Measurements from ENCODE around the gene CLDN7.
A peak's percentile ranks its signal among the peaks of the same experiment; 100 is the strongest.

Gene CLDN7

DNA sequence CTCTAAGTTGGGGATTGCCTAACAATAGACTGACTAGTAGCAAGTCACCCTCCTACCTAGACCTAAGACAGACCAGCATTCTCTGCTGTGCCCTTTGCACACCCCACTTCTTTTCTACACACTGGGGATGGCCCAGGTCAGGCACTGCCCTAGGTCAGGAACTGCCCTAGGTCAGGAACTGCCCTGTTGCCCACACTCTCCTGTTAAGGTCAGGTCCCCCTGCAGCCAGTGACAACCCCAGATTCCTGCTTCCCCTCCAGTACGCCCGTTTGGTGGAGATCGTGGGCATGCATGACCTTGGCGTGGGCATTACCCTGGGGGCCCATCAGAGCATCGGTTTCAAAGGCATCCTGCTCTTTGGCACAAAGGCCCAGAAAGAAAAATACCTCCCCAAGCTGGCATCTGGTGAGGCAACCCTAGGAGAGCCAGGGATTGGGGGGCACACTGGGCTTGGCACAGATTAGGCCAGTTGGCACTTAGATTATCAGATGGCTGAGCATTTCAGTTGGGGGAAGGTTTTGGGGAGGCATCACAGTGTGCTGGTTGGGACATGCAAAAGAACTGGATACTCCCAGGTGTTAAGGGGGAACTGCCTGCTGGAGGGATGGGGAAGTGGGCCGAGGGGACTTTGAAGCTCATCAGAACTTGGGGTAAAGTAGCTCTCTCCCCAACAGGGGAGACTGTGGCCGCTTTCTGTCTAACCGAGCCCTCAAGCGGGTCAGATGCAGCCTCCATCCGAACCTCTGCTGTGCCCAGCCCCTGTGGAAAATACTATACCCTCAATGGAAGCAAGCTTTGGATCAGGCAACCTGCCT is 40.8 kb downstream of the CLDN7 start:
- H3K4me1 ChIP-seq (ENCODE audit: control insufficient read depth in 5 of 5, insufficient read depth in 5 of 5, low read length in 5 of 5): peaks cover 12 to 72% (median 58%) of the 10 kb centered on the region in 5 donors
- H3K27me3 ChIP-seq (ENCODE audit: control insufficient read depth in 5 of 5, insufficient read depth in 4 of 5, low read length in 5 of 5): peaks cover 0 to 9% (median 0%) of the 10 kb centered on the region in 5 donors
- H3K36me3 ChIP-seq (ENCODE audit: control insufficient read depth in 5 of 5, insufficient read depth in 5 of 5, low read length in 5 of 5): peaks cover 0 to 54% (median 54%) of the 10 kb centered on the region in 5 donors
- peak overlapping the region; percentile 98 for H3K27ac ChIP-seq (ENCODE audit: low read depth, low read length)
- H3K9ac ChIP-seq (ENCODE audit: low read length in 5 of 5): peak overlapping the region in 3 of 5 donors; percentile 4 to 98 (median 96)
- H3K9me3 ChIP-seq (ENCODE audit: control insufficient read depth in 5 of 5, low read length in 5 of 5): no peaks in the 10 kb centered on the region
- H3K4me3 ChIP-seq (ENCODE audit: low read depth in 1 of 5, low read length in 5 of 5): peak overlapping the region in 3 of 5 donors; percentile 79 to 91 (median 89)

GRCh38 chr17:7220593-7221277 is 41.5 kb downstream of the CLDN7 start:
- peak overlapping the region; percentile 98 for H3K27ac ChIP-seq (ENCODE audit: low read depth, low read length)
- H3K9ac ChIP-seq (ENCODE audit: low read length in 5 of 5): peak overlapping the region; percentile 93 to 99 (median 98)
- H3K36me3 ChIP-seq (ENCODE audit: control insufficient read depth in 5 of 5, insufficient read depth in 5 of 5, low read length in 5 of 5): peaks cover 0 to 46% (median 46%) of the 10 kb centered on the region in 5 donors
- peak overlapping the region; percentile 79 to 94 (median 89) for H3K4me3 ChIP-seq (ENCODE audit: low read depth in 1 of 5, low read length in 5 of 5)
- H3K9me3 ChIP-seq (ENCODE audit: control insufficient read depth in 5 of 5, low read length in 5 of 5): no peaks in the 10 kb centered on the region
- peaks cover 12 to 79% (median 63%) of the 10 kb centered on the region in 5 donors for H3K4me1 ChIP-seq (ENCODE audit: control insufficient read depth in 5 of 5, insufficient read depth in 5 of 5, low read length in 5 of 5)
- H3K27me3 ChIP-seq (ENCODE audit: control insufficient read depth in 5 of 5, insufficient read depth in 4 of 5, low read length in 5 of 5): peaks cover 0 to 9% (median 4%) of the 10 kb centered on the region in 5 donors

DNA sequence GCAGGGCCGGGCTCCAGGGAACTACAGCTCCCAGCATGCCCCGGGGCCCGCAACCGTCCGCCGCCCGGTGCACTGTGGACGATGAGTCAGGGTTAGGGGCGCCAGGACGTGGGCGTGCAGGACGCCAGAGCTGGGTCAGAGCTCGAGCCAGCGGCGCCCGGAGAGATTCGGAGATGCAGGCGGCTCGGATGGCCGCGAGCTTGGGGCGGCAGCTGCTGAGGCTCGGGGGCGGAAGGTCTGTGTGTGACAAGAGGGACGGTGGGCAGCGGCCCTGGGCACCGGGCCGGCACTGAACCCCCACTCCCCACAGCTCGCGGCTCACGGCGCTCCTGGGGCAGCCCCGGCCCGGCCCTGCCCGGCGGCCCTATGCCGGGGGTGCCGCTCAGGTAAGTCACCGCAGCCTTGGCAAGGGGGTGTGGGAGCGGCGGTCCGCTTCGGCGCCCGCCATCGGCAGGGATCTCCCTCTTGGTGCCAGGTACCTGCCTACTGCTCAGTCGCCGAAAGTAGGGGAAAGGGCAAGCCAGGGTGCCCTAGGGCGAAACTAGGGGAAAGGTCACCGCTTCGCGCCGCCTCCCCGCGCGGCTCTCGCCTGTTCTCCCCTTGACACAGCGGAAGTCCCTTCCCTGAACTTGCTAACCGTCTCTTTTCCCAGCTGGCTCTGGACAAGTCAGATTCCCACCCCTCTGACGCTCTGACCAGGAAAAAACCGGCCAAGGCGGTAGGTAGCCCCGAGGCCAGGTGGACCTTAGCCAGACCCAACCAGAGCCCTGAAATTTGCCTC is 42.3 kb downstream of the CLDN7 start, which contains the start of the genes ACADVL and DLG4:
Gene ACADVL (plus strand): TSS at position 127 of the 781 bp plus-strand sequence. CDS start 47 bp downstream, at position 174.
Gene DLG4 (minus strand): TSS at position 25 of the 781 bp plus-strand sequence.
- H3K27ac ChIP-seq (ENCODE audit: low read depth, low read length): peak within 1 kb of the TSS; percentile 98
- peaks cover 0 to 40% (median 39%) of the 10 kb centered on the region in 5 donors for H3K36me3 ChIP-seq (ENCODE audit: control insufficient read depth in 5 of 5, insufficient read depth in 5 of 5, low read length in 5 of 5)
- H3K27me3 ChIP-seq (ENCODE audit: control insufficient read depth in 5 of 5, insufficient read depth in 4 of 5, low read length in 5 of 5): peaks cover 0 to 9% (median 4%) of the 10 kb centered on the region in 5 donors
- H3K4me3 ChIP-seq (ENCODE audit: low read depth in 1 of 5, low read length in 5 of 5): peak within 1 kb of the TSS; percentile 79 to 94 (median 89)
- H3K9me3 ChIP-seq (ENCODE audit: control insufficient read depth in 5 of 5, low read length in 5 of 5): no peaks in the 10 kb centered on the region
- peak within 1 kb of the TSS; percentile 93 to 99 (median 98) for H3K9ac ChIP-seq (ENCODE audit: low read length in 5 of 5)
- H3K4me1 ChIP-seq (ENCODE audit: control insufficient read depth in 5 of 5, insufficient read depth in 5 of 5, low read length in 5 of 5): peaks cover 12 to 85% (median 68%) of the 10 kb centered on the region in 5 donors

DNA sequence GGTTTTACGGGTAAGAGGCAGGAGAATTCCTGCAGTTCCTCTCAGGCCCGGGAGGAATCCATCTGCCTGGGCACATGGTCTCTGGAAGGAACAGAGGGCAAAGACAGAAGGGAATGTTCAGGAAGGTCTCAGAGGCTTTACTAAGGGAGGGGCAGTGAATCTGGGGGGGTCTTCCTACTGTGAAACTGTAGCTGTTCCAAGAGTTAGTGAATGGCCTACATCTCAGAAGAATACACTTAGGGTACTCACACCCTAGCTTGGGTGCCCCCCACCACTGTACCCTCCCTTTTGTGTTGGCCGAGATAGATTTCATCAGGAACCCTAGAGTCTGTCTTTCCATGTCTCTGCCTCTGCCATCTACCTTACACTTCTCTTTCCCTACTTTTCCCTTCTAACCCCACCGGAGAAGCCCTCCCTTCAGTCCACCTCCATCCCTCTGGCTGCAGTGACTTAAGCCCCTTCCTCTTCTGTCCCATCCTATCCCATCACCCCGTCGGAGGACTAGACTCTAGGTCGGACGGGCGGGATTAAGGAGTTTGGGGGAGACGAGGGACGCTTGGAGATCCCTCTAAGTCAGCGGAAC is 43.0 kb downstream of the CLDN7 start:
- peak overlapping the region; percentile 98 for H3K27ac ChIP-seq (ENCODE audit: low read depth, low read length)
- peaks cover 12 to 88% (median 75%) of the 10 kb centered on the region in 5 donors for H3K4me1 ChIP-seq (ENCODE audit: control insufficient read depth in 5 of 5, insufficient read depth in 5 of 5, low read length in 5 of 5)
- H3K9me3 ChIP-seq (ENCODE audit: control insufficient read depth in 5 of 5, low read length in 5 of 5): no peaks in the 10 kb centered on the region
- H3K9ac ChIP-seq (ENCODE audit: low read length in 5 of 5): peak overlapping the region; percentile 12 to 99 (median 96)
- peaks cover 0 to 9% (median 4%) of the 10 kb centered on the region in 5 donors for H3K27me3 ChIP-seq (ENCODE audit: control insufficient read depth in 5 of 5, insufficient read depth in 4 of 5, low read length in 5 of 5)
- H3K4me3 ChIP-seq (ENCODE audit: low read depth in 1 of 5, low read length in 5 of 5): peak overlapping the region; percentile 76 to 94 (median 83)
- peaks cover 0 to 34% (median 33%) of the 10 kb centered on the region in 5 donors for H3K36me3 ChIP-seq (ENCODE audit: control insufficient read depth in 5 of 5, insufficient read depth in 5 of 5, low read length in 5 of 5)

- H3K27me3 ChIP-seq (ENCODE audit: control insufficient read depth in 5 of 5, insufficient read depth in 4 of 5, low read length in 5 of 5): peaks cover 0 to 9% (median 4%) of the 10 kb centered on the region in 5 donors
- H3K4me1 ChIP-seq (ENCODE audit: control insufficient read depth in 5 of 5, insufficient read depth in 5 of 5, low read length in 5 of 5): peaks cover 13 to 88% (median 76%) of the 10 kb centered on the region in 5 donors
- H3K36me3 ChIP-seq (ENCODE audit: control insufficient read depth in 5 of 5, insufficient read depth in 5 of 5, low read length in 5 of 5): peaks cover 0 to 28% (median 27%) of the 10 kb centered on the region in 5 donors
- H3K9ac ChIP-seq (ENCODE audit: low read length in 5 of 5): peak overlapping the region in 1 of 5 donors; percentile 98
- no peak overlapping the region for H3K4me3 ChIP-seq (ENCODE audit: low read depth in 1 of 5, low read length in 5 of 5)
- H3K27ac ChIP-seq (ENCODE audit: low read depth, low read length): peak overlapping the region; percentile 98
- no peaks in the 10 kb centered on the region for H3K9me3 ChIP-seq (ENCODE audit: control insufficient read depth in 5 of 5, low read length in 5 of 5)
Measured at GRCh38 chr17:7218758-7219157, 43.5 kb downstream of the CLDN7 start.

- Histone ChIP-seq H3K9ac (ENCODE audit: low read length in 5 of 5) (peak overlapping the region in 2 of 5 donors; percentile 53 to 72), H3K4me3 (ENCODE audit: low read depth in 1 of 5, low read length in 5 of 5) (peak overlapping the region in 1 of 5 donors; percentile 36), H3K27ac (ENCODE audit: low read depth, low read length) (no peak overlapping the region), H3K9me3 (ENCODE audit: control insufficient read depth in 5 of 5, low read length in 5 of 5) (no peaks in the 10 kb centered on the region), H3K36me3 (ENCODE audit: control insufficient read depth in 5 of 5, insufficient read depth in 5 of 5, low read length in 5 of 5) (peaks cover 0 to 22% (median 21%) of the 10 kb centered on the region in 5 donors), H3K27me3 (ENCODE audit: control insufficient read depth in 5 of 5, insufficient read depth in 4 of 5, low read length in 5 of 5) (peaks cover 0 to 9% (median 4%) of the 10 kb centered on the region in 5 donors), H3K4me1 (ENCODE audit: control insufficient read depth in 5 of 5, insufficient read depth in 5 of 5, low read length in 5 of 5) (peaks cover 13 to 87% (median 78%) of the 10 kb centered on the region in 5 donors)
Measured at GRCh38 chr17:7218166-7218565, 44.1 kb downstream of the CLDN7 start.

DNA sequence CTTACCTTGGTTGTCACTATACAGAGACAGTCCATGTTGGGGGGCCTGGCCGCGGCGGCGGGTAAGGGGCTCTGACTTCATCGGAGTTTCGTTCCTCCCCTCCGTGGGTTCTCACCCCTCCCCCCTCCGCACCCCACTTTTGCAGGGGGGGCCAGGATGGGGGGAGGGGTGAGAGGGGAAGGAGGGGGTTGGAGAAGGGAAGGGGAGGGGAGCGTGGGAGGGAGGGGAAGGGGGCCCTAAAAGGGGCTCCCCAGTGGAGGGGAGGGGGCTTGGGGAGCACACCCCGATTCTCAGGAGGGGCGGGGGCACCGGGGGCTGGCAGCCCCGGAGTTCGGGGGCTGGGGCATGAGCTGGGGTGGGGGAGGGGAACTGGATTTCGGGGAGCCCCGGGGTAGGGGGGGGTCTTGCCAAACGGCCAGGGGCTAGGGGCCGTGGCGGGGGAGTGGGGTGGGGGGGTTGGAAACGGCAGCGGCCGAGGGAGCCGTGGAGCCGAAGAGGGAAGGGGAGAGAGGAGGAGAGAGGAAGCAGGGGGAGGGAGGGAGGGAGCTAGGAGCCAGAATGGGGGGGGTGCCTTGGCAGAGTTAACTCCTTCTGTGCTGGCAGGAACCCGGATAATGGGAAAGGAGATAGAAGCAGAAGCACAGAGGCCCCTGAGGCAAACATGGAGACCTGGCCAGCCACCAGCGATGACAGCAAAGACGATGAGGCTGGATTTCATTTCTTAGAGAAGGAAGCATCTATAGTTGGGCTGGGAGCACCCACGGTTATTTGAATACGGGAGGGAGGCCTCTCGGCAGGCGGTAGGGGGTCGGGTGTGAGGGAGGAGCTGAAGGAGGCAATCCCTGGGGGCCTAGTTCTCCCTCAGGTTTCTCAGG is 44.9 kb downstream of the CLDN7 start:
- Histone ChIP-seq H3K9ac (ENCODE audit: low read length in 5 of 5) (peak overlapping the region in 2 of 5 donors; percentile 41 to 72), H3K27me3 (ENCODE audit: control insufficient read depth in 5 of 5, insufficient read depth in 4 of 5, low read length in 5 of 5) (peaks cover 0 to 9% (median 4%) of the 10 kb centered on the region in 5 donors), H3K9me3 (ENCODE audit: control insufficient read depth in 5 of 5, low read length in 5 of 5) (no peaks in the 10 kb centered on the region), H3K36me3 (ENCODE audit: control insufficient read depth in 5 of 5, insufficient read depth in 5 of 5, low read length in 5 of 5) (peaks cover 0 to 14% (median 13%) of the 10 kb centered on the region in 5 donors), H3K4me3 (ENCODE audit: low read depth in 1 of 5, low read length in 5 of 5) (peak overlapping the region; percentile 36 to 57 (median 49)), H3K27ac (ENCODE audit: low read depth, low read length) (no peak overlapping the region), H3K4me1 (ENCODE audit: control insufficient read depth in 5 of 5, insufficient read depth in 5 of 5, low read length in 5 of 5) (peaks cover 13 to 82% (median 74%) of the 10 kb centered on the region in 5 donors)

DNA sequence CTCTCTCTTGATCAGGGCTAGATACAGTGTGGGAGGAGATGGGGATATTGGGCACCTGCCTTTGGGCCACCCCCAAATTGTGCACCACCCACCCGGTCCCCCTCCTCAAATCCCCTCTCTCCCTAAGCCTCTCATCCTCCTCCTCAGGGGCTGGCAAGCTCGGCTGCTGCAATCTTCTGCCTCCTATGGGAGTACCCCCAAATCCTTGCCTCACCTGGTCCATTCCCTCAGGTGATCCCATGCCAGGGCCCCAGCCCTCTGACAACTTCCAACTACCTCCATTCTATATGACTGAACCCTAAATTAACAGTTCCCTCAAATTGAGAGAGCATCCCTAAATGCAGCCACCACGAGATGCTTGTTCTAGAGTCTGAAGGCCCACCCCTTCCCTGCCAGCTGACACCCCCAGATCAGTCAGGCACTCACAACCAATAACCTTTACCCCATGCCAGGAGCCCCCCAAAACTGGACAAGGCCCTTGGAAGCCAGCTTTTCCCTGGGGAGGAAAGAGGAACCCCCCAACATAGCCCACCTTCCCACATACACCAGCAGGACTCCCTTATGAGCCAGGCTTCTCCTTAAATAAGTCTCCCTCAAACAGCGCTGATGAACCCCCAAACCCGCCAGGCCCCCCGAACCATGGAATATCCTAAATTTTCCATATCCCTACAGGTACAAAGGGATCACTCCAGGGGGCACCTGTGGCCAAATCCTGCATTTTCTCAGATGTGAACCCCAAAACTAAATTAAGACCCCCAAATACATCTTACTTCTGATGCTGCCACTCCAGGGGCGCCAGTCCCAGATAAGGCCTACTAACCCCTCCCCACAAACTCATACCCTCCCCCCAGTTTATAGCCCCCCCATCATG is 45.8 kb downstream of the CLDN7 start:
- Histone ChIP-seq H3K27ac (ENCODE audit: low read depth, low read length) (no peak overlapping the region), H3K4me3 (ENCODE audit: low read depth in 1 of 5, low read length in 5 of 5) (peak overlapping the region in 2 of 5 donors; percentile 35 to 40), H3K4me1 (ENCODE audit: control insufficient read depth in 5 of 5, insufficient read depth in 5 of 5, low read length in 5 of 5) (peaks cover 12 to 73% (median 66%) of the 10 kb centered on the region in 5 donors), H3K9me3 (ENCODE audit: control insufficient read depth in 5 of 5, low read length in 5 of 5) (no peaks in the 10 kb centered on the region), H3K27me3 (ENCODE audit: control insufficient read depth in 5 of 5, insufficient read depth in 4 of 5, low read length in 5 of 5) (peaks cover 0 to 12% (median 4%) of the 10 kb centered on the region in 5 donors), H3K36me3 (ENCODE audit: control insufficient read depth in 5 of 5, insufficient read depth in 5 of 5, low read length in 5 of 5) (peaks cover 0 to 6% (median 5%) of the 10 kb centered on the region in 5 donors), H3K9ac (ENCODE audit: low read length in 5 of 5) (peak overlapping the region in 1 of 5 donors; percentile 48)
